GM12872 (cell line): ENCODE data around the gene FRMPD2.

ENCODE experiments used
- TF ChIP-seq, protein P1 (sequence below): IDR thresholded peaks from 3 replicates; pipeline ENCODE4 v1.5.1; 2011; ENCODE audit warnings: low read depth, mild to moderate bottlenecking, low read length, moderate library complexity; ENCODE audit not compliant: insufficient read depth

FRMPD2 gene

DNA sequence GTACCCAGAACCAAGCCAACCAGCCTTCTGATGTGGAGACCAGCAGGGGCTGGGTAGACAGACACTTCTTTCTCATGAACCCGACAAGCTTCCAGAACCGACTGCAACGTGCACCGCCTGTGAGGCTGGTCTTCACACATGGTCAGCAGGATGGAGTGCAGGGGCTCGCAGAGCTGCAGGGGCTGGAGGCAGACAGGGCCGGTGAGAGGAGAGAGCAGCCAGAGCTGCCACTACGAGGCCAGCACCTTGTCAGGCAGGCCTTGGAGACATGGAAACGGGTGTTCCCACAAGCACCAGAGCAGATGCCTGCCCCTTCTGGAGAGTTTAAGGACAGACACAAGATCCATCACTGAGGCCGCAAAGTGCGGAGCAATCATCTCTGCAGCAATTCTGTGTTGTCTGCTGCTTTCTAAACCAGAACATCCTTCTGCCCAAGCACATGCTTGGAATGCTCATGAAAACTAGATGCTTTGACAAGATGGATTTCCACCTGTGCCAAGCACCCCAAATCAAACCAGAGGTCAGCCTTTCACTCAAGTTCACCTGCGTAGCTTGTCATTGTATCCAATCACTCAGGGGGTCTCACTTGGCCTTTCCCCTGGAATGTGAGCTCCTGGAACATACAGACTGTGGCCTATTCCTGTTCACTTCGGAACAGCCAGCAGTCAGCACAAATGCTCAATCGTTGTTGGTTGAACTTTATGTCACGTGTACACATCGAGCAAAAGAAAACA, 32.2 kb downstream of the FRMPD2 start:
- TF ChIP-seq, protein P1, sequence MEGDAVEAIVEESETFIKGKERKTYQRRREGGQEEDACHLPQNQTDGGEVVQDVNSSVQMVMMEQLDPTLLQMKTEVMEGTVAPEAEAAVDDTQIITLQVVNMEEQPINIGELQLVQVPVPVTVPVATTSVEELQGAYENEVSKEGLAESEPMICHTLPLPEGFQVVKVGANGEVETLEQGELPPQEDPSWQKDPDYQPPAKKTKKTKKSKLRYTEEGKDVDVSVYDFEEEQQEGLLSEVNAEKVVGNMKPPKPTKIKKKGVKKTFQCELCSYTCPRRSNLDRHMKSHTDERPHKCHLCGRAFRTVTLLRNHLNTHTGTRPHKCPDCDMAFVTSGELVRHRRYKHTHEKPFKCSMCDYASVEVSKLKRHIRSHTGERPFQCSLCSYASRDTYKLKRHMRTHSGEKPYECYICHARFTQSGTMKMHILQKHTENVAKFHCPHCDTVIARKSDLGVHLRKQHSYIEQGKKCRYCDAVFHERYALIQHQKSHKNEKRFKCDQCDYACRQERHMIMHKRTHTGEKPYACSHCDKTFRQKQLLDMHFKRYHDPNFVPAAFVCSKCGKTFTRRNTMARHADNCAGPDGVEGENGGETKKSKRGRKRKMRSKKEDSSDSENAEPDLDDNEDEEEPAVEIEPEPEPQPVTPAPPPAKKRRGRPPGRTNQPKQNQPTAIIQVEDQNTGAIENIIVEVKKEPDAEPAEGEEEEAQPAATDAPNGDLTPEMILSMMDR, result no peak

GRCh38 chr10:48241332-48241731, 33.2 kb downstream of the FRMPD2 start:
- TF ChIP-seq, protein P1, result no peak

- TF ChIP-seq, protein P1, result no peak
Observed at GRCh38 chr10:48240196-48240595, 34.3 kb downstream of the FRMPD2 start.

DNA sequence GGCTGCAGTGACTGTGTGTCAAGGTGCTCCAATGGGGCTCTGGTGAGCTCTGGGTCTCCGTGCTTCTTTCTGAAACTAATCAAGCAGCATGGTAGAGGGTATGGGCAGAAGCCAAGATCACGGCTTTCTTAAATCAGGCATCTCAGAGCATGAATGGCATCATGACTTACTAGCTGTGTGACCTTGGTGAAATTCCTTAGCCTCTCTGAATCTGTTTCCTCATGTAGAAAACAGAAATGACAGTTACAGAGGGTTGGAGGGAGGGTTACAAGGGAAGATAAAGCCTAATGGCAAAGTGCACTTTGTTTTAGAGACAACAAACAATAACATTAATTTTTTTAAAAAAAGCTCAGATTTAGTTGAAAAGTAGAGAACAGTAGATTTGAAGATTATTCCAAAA, 34.9 kb downstream of the FRMPD2 start:
- TF ChIP-seq, protein P1, result no peak

GRCh38 chr10:48238826-48239520, 35.5 kb downstream of the FRMPD2 start:
- TF ChIP-seq, protein P1, result no peak

- TF ChIP-seq, protein P1, result no peak
Observed at GRCh38 chr10:48237259-48238250, 36.9 kb downstream of the FRMPD2 start.

DNA sequence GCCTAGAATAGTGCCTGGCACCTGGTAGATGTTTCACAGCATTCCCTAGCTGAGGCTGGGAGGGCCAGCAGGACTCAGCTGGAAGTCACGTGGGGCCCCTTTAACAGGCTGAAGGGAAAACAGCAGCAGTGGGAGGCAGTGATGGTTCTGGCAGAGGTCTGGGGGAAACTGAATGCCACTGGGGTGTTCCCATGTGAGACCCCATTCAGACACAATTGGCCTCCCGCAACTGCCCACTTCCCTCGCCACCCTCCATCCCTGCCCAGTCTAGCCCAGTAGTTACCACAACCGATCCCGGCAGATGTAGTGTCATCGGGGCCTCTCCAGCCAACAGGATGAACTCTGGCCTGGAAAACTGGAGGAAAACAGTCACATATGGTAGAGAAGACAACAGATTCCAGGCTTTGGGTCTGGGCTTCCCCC, 38.3 kb downstream of the FRMPD2 start:
- TF ChIP-seq, protein P1, result no peak
